ENCODE measurements around the gene RERE. TPM values are rescaled to one million over a fixed set of nuclear protein-coding genes. Genes with fewer than 3 reads are reported as not detected.

RERE gene
- total RNA-seq, 2 experiments from 2014 or later, result 45.8 to 57.1 TPM

- Mint-ChIP-seq H3K36me3 (ENCODE audit: low read depth) (no peaks in the 10 kb centered on the region), H3K9me3 (no peaks in the 10 kb centered on the region)
Observed at GRCh38 chr1:8574985-8575384, 242.5 kb downstream of the RERE start.

GRCh38 chr1:8572106-8572505, 245.3 kb downstream of the RERE start:
- ATAC-seq (no peak), DNase-seq (no peak)
- TF ChIP-seq CTCF (IDR thresholded peaks at IDR 0.05), result no peak
- no peaks in the 10 kb centered on the region for H3K36me3 Mint-ChIP-seq (ENCODE audit: low read depth)
- H3K4me3 Mint-ChIP-seq, result no peak overlapping the region
- no peaks in the 10 kb centered on the region for H3K9me3 Mint-ChIP-seq
- H3K27ac Mint-ChIP-seq, result no peak overlapping the region
- H3K4me1 Mint-ChIP-seq (ENCODE audit: low read depth), result peaks cover 5% of the 10 kb centered on the region
- POLR2A ChIA-PET, result no interaction called here
- CTCF ChIA-PET, result interaction anchor here (3.5 kb wide), 1 partner anchor 11 kb away, joined by 32 read pairs; no protein-coding TSS in a partner anchor
- intact Hi-C loops (cut with micrococcal nuclease), result no loop called here
- H3K27me3 Mint-ChIP-seq, result no peaks in the 10 kb centered on the region

More at GRCh38 chr1:8574985-8575384, 242.5 kb downstream of the RERE start:
- POLR2A ChIA-PET, result no interaction called here
- no peak for TF ChIP-seq CTCF (IDR thresholded peaks at IDR 0.05)
- DNase-seq (no peak), ATAC-seq (no peak)
- no peaks in the 10 kb centered on the region for H3K27me3 Mint-ChIP-seq
- no peak overlapping the region for H3K27ac Mint-ChIP-seq
- CTCF ChIA-PET, result no interaction called here
- peaks cover 5% of the 10 kb centered on the region for H3K4me1 Mint-ChIP-seq (ENCODE audit: low read depth)
- intact Hi-C loops (cut with micrococcal nuclease), result no loop called here
- H3K4me3 Mint-ChIP-seq, result no peak overlapping the region

GRCh38 chr1:8571200-8571984, 246.0 kb downstream of the RERE start:
- CTCF ChIA-PET, result interaction anchor here (0.9 to 3.5 kb wide), 11 partner anchors 8 to 277 kb away, joined by 3 to 32 read pairs (median 4); no protein-coding TSS in a partner anchor

GRCh38 chr1:8570465-8570864, 247.0 kb downstream of the RERE start:
- ATAC-seq (no peak), DNase-seq (no peak)
- Mint-ChIP-seq H3K36me3 (ENCODE audit: low read depth) (no peaks in the 10 kb centered on the region), H3K4me1 (ENCODE audit: low read depth) (peaks cover 10% of the 10 kb centered on the region), H3K27me3 (no peaks in the 10 kb centered on the region), H3K27ac (no peak overlapping the region), H3K4me3 (no peak overlapping the region), H3K9me3 (no peaks in the 10 kb centered on the region)
- intact Hi-C loops (cut with micrococcal nuclease), result no loop called here
- no peak for TF ChIP-seq CTCF (IDR thresholded peaks at IDR 0.05)
- CTCF ChIA-PET, result interaction anchor here (0.9 to 3.5 kb wide), 14 partner anchors 9 to 278 kb away, joined by 3 to 32 read pairs (median 4); no protein-coding TSS in a partner anchor
- POLR2A ChIA-PET, result interaction anchor here (2.2 kb wide), 1 partner anchor 133 kb away, joined by 5 read pairs; no protein-coding TSS in a partner anchor

More at GRCh38 chr1:8571200-8571984, 246.0 kb downstream of the RERE start:
- POLR2A ChIA-PET, result interaction anchor here (2.2 kb wide), 1 partner anchor 132 kb away, joined by 5 read pairs; no protein-coding TSS in a partner anchor
- no peak overlapping the region for H3K4me3 Mint-ChIP-seq
- TF ChIP-seq CTCF (IDR thresholded peaks at IDR 0.05), result peak; percentile 10
- peaks cover 5% of the 10 kb centered on the region for H3K4me1 Mint-ChIP-seq (ENCODE audit: low read depth)
- intact Hi-C loops (cut with micrococcal nuclease), result no loop called here
- H3K27me3 Mint-ChIP-seq, result no peaks in the 10 kb centered on the region
- no peak overlapping the region for H3K27ac Mint-ChIP-seq
- H3K36me3 Mint-ChIP-seq (ENCODE audit: low read depth), result no peaks in the 10 kb centered on the region
- no peak for DNase-seq
- ATAC-seq, result no peak
- no peaks in the 10 kb centered on the region for H3K9me3 Mint-ChIP-seq

GRCh38 chr1:8569242-8569641, 248.2 kb downstream of the RERE start:
- intact Hi-C loops (cut with micrococcal nuclease), result loop anchor here (10.0 kb wide), 1 partner anchor 96 kb away; no protein-coding TSS in a partner anchor
- Mint-ChIP-seq H3K36me3 (ENCODE audit: low read depth) (no peaks in the 10 kb centered on the region), H3K4me1 (ENCODE audit: low read depth) (peaks cover 10% of the 10 kb centered on the region), H3K27me3 (no peaks in the 10 kb centered on the region), H3K4me3 (no peak overlapping the region), H3K27ac (no peak overlapping the region), H3K9me3 (no peaks in the 10 kb centered on the region)
- no peak for ATAC-seq
- POLR2A ChIA-PET, result interaction anchor here (1.0 to 2.2 kb wide), 2 partner anchors 19 to 135 kb away, joined by 3 to 5 read pairs; no protein-coding TSS in a partner anchor
- no peak for TF ChIP-seq CTCF (IDR thresholded peaks at IDR 0.05)
- no peak for DNase-seq
- CTCF ChIA-PET, result interaction anchor here (0.8 to 3.5 kb wide), 11 partner anchors 8 to 281 kb away, joined by 3 to 32 read pairs (median 3); no protein-coding TSS in a partner anchor
